ENCODE data around the gene TRAF3. TPM values are rescaled to one million over a fixed set of nuclear protein-coding genes. Genes with fewer than 3 reads are reported as not detected.

The TRAF3 gene
- total RNA-seq, 1 donor from 2014 or later = 5.7 TPM

- H3K9me3 ChIP-seq (ENCODE audit: control insufficient read depth in 3 of 3, low read length in 3 of 3) = no peaks in the 10 kb centered on the region
- no peak overlapping the region for H3K9ac ChIP-seq (ENCODE audit: low read depth in 1 of 3, low read length in 3 of 3)
- peaks cover 0 to 9% (median 0%) of the 10 kb centered on the region in 3 donors for H3K36me3 ChIP-seq (ENCODE audit: control insufficient read depth in 3 of 3, insufficient read depth in 3 of 3, low read length in 3 of 3)
- H3K4me3 ChIP-seq (ENCODE audit: low read length in 3 of 3) = no peak overlapping the region
- peaks cover 0 to 2% (median 0%) of the 10 kb centered on the region in 3 donors for H3K4me1 ChIP-seq (ENCODE audit: control insufficient read depth in 3 of 3, insufficient read depth in 3 of 3, low read length in 3 of 3)
- H3K27me3 ChIP-seq (ENCODE audit: control insufficient read depth in 3 of 3, insufficient read depth in 3 of 3, low read length in 3 of 3) = no peaks in the 10 kb centered on the region
- no peak overlapping the region for H3K27ac ChIP-seq (ENCODE audit: low read depth, low read length)
These were observed 120.2 kb downstream of the TRAF3 start for GRCh38 chr14:102897299-102898027.

- peaks cover 0 to 2% (median 0%) of the 10 kb centered on the region in 3 donors for H3K4me1 ChIP-seq (ENCODE audit: control insufficient read depth in 3 of 3, insufficient read depth in 3 of 3, low read length in 3 of 3)
- no peak overlapping the region for H3K9ac ChIP-seq (ENCODE audit: low read depth in 1 of 3, low read length in 3 of 3)
- peaks cover 0 to 9% (median 2%) of the 10 kb centered on the region in 3 donors for H3K36me3 ChIP-seq (ENCODE audit: control insufficient read depth in 3 of 3, insufficient read depth in 3 of 3, low read length in 3 of 3)
- H3K27ac ChIP-seq (ENCODE audit: low read depth, low read length) = no peak overlapping the region
- no peaks in the 10 kb centered on the region for H3K9me3 ChIP-seq (ENCODE audit: control insufficient read depth in 3 of 3, low read length in 3 of 3)
- H3K4me3 ChIP-seq (ENCODE audit: low read length in 3 of 3) = no peak overlapping the region
- H3K27me3 ChIP-seq (ENCODE audit: control insufficient read depth in 3 of 3, insufficient read depth in 3 of 3, low read length in 3 of 3) = no peaks in the 10 kb centered on the region
These were observed 121.0 kb downstream of the TRAF3 start for GRCh38 chr14:102898298-102898697.

GRCh38 chr14:102898776-102899515 lies 121.7 kb downstream of the TRAF3 start:
- H3K4me1 ChIP-seq (ENCODE audit: control insufficient read depth in 3 of 3, insufficient read depth in 3 of 3, low read length in 3 of 3) = no peaks in the 10 kb centered on the region
- H3K27me3 ChIP-seq (ENCODE audit: control insufficient read depth in 3 of 3, insufficient read depth in 3 of 3, low read length in 3 of 3) = no peaks in the 10 kb centered on the region
- H3K27ac ChIP-seq (ENCODE audit: low read depth, low read length) = no peak overlapping the region
- H3K9me3 ChIP-seq (ENCODE audit: control insufficient read depth in 3 of 3, low read length in 3 of 3) = no peaks in the 10 kb centered on the region
- no peak overlapping the region for H3K9ac ChIP-seq (ENCODE audit: low read depth in 1 of 3, low read length in 3 of 3)
- peaks cover 0 to 11% (median 2%) of the 10 kb centered on the region in 3 donors for H3K36me3 ChIP-seq (ENCODE audit: control insufficient read depth in 3 of 3, insufficient read depth in 3 of 3, low read length in 3 of 3)
- H3K4me3 ChIP-seq (ENCODE audit: low read length in 3 of 3) = no peak overlapping the region

- H3K27me3 ChIP-seq (ENCODE audit: control insufficient read depth in 3 of 3, insufficient read depth in 3 of 3, low read length in 3 of 3) = no peaks in the 10 kb centered on the region
- no peaks in the 10 kb centered on the region for H3K4me1 ChIP-seq (ENCODE audit: control insufficient read depth in 3 of 3, insufficient read depth in 3 of 3, low read length in 3 of 3)
- no peak overlapping the region for H3K27ac ChIP-seq (ENCODE audit: low read depth, low read length)
- H3K4me3 ChIP-seq (ENCODE audit: low read length in 3 of 3) = no peak overlapping the region
- no peaks in the 10 kb centered on the region for H3K9me3 ChIP-seq (ENCODE audit: control insufficient read depth in 3 of 3, low read length in 3 of 3)
- H3K36me3 ChIP-seq (ENCODE audit: control insufficient read depth in 3 of 3, insufficient read depth in 3 of 3, low read length in 3 of 3) = peaks cover 0 to 11% (median 4%) of the 10 kb centered on the region in 3 donors
- H3K9ac ChIP-seq (ENCODE audit: low read depth in 1 of 3, low read length in 3 of 3) = no peak overlapping the region
These were observed 122.3 kb downstream of the TRAF3 start for GRCh38 chr14:102899516-102899900.

- Histone ChIP-seq H3K9ac (ENCODE audit: low read depth in 1 of 3, low read length in 3 of 3) (no peak overlapping the region), H3K27ac (ENCODE audit: low read depth, low read length) (no peak overlapping the region), H3K36me3 (ENCODE audit: control insufficient read depth in 3 of 3, insufficient read depth in 3 of 3, low read length in 3 of 3) (peaks cover 4 to 12% (median 8%) of the 10 kb centered on the region in 3 donors), H3K4me3 (ENCODE audit: low read length in 3 of 3) (no peak overlapping the region), H3K27me3 (ENCODE audit: control insufficient read depth in 3 of 3, insufficient read depth in 3 of 3, low read length in 3 of 3) (no peaks in the 10 kb centered on the region), H3K4me1 (ENCODE audit: control insufficient read depth in 3 of 3, insufficient read depth in 3 of 3, low read length in 3 of 3) (no peaks in the 10 kb centered on the region), H3K9me3 (ENCODE audit: control insufficient read depth in 3 of 3, low read length in 3 of 3) (no peaks in the 10 kb centered on the region)
These were observed 123.7 kb downstream of the TRAF3 start for GRCh38 chr14:102900631-102901571.

- Histone ChIP-seq H3K27me3 (ENCODE audit: control insufficient read depth in 3 of 3, insufficient read depth in 3 of 3, low read length in 3 of 3) (no peaks in the 10 kb centered on the region), H3K9me3 (ENCODE audit: control insufficient read depth in 3 of 3, low read length in 3 of 3) (no peaks in the 10 kb centered on the region), H3K27ac (ENCODE audit: low read depth, low read length) (no peak overlapping the region), H3K36me3 (ENCODE audit: control insufficient read depth in 3 of 3, insufficient read depth in 3 of 3, low read length in 3 of 3) (peaks cover 4 to 12% (median 8%) of the 10 kb centered on the region in 3 donors), H3K4me3 (ENCODE audit: low read length in 3 of 3) (no peak overlapping the region), H3K9ac (ENCODE audit: low read depth in 1 of 3, low read length in 3 of 3) (no peak overlapping the region), H3K4me1 (ENCODE audit: control insufficient read depth in 3 of 3, insufficient read depth in 3 of 3, low read length in 3 of 3) (no peaks in the 10 kb centered on the region)
These were observed 124.4 kb downstream of the TRAF3 start for GRCh38 chr14:102901633-102902032.

GRCh38 chr14:102902086-102902485 lies 124.8 kb downstream of the TRAF3 start:
- no peak overlapping the region for H3K9ac ChIP-seq (ENCODE audit: low read depth in 1 of 3, low read length in 3 of 3)
- H3K9me3 ChIP-seq (ENCODE audit: control insufficient read depth in 3 of 3, low read length in 3 of 3) = no peaks in the 10 kb centered on the region
- H3K27ac ChIP-seq (ENCODE audit: low read depth, low read length) = no peak overlapping the region
- H3K4me1 ChIP-seq (ENCODE audit: control insufficient read depth in 3 of 3, insufficient read depth in 3 of 3, low read length in 3 of 3) = no peaks in the 10 kb centered on the region
- H3K36me3 ChIP-seq (ENCODE audit: control insufficient read depth in 3 of 3, insufficient read depth in 3 of 3, low read length in 3 of 3) = peaks cover 4 to 12% (median 8%) of the 10 kb centered on the region in 3 donors
- H3K4me3 ChIP-seq (ENCODE audit: low read length in 3 of 3) = no peak overlapping the region
- H3K27me3 ChIP-seq (ENCODE audit: control insufficient read depth in 3 of 3, insufficient read depth in 3 of 3, low read length in 3 of 3) = no peaks in the 10 kb centered on the region

- Histone ChIP-seq H3K27ac (ENCODE audit: low read depth, low read length) (no peak overlapping the region), H3K27me3 (ENCODE audit: control insufficient read depth in 3 of 3, insufficient read depth in 3 of 3, low read length in 3 of 3) (no peaks in the 10 kb centered on the region), H3K9ac (ENCODE audit: low read depth in 1 of 3, low read length in 3 of 3) (no peak overlapping the region), H3K36me3 (ENCODE audit: control insufficient read depth in 3 of 3, insufficient read depth in 3 of 3, low read length in 3 of 3) (peaks cover 4 to 12% (median 8%) of the 10 kb centered on the region in 3 donors), H3K9me3 (ENCODE audit: control insufficient read depth in 3 of 3, low read length in 3 of 3) (no peaks in the 10 kb centered on the region), H3K4me3 (ENCODE audit: low read length in 3 of 3) (no peak overlapping the region), H3K4me1 (ENCODE audit: control insufficient read depth in 3 of 3, insufficient read depth in 3 of 3, low read length in 3 of 3) (no peaks in the 10 kb centered on the region)
These were observed 125.4 kb downstream of the TRAF3 start for GRCh38 chr14:102902523-102903247.

- Histone ChIP-seq H3K9me3 (ENCODE audit: control insufficient read depth in 3 of 3, low read length in 3 of 3) (no peaks in the 10 kb centered on the region), H3K4me3 (ENCODE audit: low read length in 3 of 3) (no peak overlapping the region), H3K27ac (ENCODE audit: low read depth, low read length) (no peak overlapping the region), H3K27me3 (ENCODE audit: control insufficient read depth in 3 of 3, insufficient read depth in 3 of 3, low read length in 3 of 3) (no peaks in the 10 kb centered on the region), H3K4me1 (ENCODE audit: control insufficient read depth in 3 of 3, insufficient read depth in 3 of 3, low read length in 3 of 3) (no peaks in the 10 kb centered on the region), H3K9ac (ENCODE audit: low read depth in 1 of 3, low read length in 3 of 3) (no peak overlapping the region), H3K36me3 (ENCODE audit: control insufficient read depth in 3 of 3, insufficient read depth in 3 of 3, low read length in 3 of 3) (peaks cover 4 to 9% (median 8%) of the 10 kb centered on the region in 3 donors)
These were observed 126.1 kb downstream of the TRAF3 start for GRCh38 chr14:102903248-102903888.

Data from skeletal muscle tissue (tissue), 4 donors.